Ishikawa (cell line): ENCODE data around the gene LSM3.

Source experiments
- TAF1 ChIP-seq: IDR thresholded peaks from 2 replicates; pipeline ENCODE4 v1.6.1; 2012; ENCODE audit warnings: low read depth, mild to moderate bottlenecking
- YY1 ChIP-seq: IDR thresholded peaks from 2 replicates; pipeline ENCODE4 v1.6.1; 2012; ENCODE audit warnings: low read depth

DNA sequence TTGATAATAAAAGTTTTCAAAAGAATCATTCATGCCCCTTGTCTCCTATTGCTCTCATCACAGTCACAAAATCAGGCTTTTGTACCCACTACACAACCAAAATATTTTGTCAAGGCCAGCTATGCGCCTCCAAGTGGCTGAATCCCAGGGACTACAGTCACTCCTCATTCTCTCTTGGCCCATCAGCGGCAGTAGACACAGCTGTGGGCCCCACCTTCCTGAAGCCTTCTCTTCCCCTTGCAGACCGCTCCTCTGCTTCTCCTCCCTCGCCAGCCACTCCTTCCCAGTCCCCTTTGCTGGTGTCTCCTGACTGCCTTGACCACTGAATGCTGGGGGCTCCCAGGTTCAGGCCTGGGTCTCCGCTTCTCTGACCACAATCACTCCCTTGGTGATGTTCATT, 52.1 kb downstream of the LSM3 start:
- TF ChIP-seq TAF1 (no peak), YY1 (no peak)
